Measurements from ENCODE around the gene PCID2. TPM values are rescaled to one million over a fixed set of nuclear protein-coding genes. Genes with fewer than 3 reads are reported as not detected.

PCID2 gene
- total and polyA plus RNA-seq, 2 of the 13 experiments (the other 11 are each of a cell fraction or from before 2014, with no cell fraction given): 65.0 to 111 TPM

- TF ChIP-seq, protein P1, sequence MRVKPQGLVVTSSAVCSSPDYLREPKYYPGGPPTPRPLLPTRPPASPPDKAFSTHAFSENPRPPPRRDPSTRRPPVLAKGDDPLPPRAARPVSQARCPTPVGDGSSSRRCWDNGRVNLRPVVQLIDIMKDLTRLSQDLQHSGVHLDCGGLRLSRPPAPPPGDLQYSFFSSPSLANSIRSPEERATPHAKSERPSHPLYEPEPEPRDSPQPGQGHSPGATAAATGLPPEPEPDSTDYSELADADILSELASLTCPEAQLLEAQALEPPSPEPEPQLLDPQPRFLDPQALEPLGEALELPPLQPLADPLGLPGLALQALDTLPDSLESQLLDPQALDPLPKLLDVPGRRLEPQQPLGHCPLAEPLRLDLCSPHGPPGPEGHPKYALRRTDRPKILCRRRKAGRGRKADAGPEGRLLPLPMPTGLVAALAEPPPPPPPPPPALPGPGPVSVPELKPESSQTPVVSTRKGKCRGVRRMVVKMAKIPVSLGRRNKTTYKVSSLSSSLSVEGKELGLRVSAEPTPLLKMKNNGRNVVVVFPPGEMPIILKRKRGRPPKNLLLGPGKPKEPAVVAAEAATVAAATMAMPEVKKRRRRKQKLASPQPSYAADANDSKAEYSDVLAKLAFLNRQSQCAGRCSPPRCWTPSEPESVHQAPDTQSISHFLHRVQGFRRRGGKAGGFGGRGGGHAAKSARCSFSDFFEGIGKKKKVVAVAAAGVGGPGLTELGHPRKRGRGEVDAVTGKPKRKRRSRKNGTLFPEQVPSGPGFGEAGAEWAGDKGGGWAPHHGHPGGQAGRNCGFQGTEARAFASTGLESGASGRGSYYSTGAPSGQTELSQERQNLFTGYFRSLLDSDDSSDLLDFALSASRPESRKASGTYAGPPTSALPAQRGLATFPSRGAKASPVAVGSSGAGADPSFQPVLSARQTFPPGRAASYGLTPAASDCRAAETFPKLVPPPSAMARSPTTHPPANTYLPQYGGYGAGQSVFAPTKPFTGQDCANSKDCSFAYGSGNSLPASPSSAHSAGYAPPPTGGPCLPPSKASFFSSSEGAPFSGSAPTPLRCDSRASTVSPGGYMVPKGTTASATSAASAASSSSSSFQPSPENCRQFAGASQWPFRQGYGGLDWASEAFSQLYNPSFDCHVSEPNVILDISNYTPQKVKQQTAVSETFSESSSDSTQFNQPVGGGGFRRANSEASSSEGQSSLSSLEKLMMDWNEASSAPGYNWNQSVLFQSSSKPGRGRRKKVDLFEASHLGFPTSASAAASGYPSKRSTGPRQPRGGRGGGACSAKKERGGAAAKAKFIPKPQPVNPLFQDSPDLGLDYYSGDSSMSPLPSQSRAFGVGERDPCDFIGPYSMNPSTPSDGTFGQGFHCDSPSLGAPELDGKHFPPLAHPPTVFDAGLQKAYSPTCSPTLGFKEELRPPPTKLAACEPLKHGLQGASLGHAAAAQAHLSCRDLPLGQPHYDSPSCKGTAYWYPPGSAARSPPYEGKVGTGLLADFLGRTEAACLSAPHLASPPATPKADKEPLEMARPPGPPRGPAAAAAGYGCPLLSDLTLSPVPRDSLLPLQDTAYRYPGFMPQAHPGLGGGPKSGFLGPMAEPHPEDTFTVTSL (CRISPR knock-in tag; IDR thresholded peaks at IDR 0.05; ENCODE audit: borderline replicate concordance): peak; percentile 98
- TF ChIP-seq SRF (IDR thresholded peaks at IDR 0.05; ENCODE audit: low read depth, low read length): peak; percentile 63
- no peak for TF ChIP-seq ZUFSP (CRISPR knock-in tag; IDR thresholded peaks at IDR 0.05; ENCODE audit: borderline replicate concordance)
- TF ChIP-seq FOXK1 (CRISPR knock-in tag; IDR thresholded peaks at IDR 0.05; ENCODE audit: borderline replicate concordance, low read depth): peak; percentile 93
- peak; percentile 85 for TF ChIP-seq ZSCAN31 (CRISPR knock-in tag; IDR thresholded peaks at IDR 0.05; ENCODE audit: low read depth)
- peak; percentile 96 for TF ChIP-seq HDAC1 (CRISPR knock-in tag; IDR thresholded peaks at IDR 0.05)
- TF ChIP-seq ZNF589 (CRISPR knock-in tag; conservative IDR thresholded peaks at IDR 0.05): no peak
- TF ChIP-seq ZNF318 (CRISPR knock-in tag; IDR thresholded peaks at IDR 0.05): 0 out of 2 replicates have a peak, but pooled peaks have one; percentile 66
- TF ChIP-seq ZNF674 (CRISPR knock-in tag; IDR thresholded peaks at IDR 0.05; ENCODE audit: low read depth): no peak
- no peak for TF ChIP-seq CHD2 (IDR thresholded peaks at IDR 0.05; ENCODE audit: low read depth, low read length)
These were observed 69.5 kb downstream of the PCID2 start (continued) for GRCh38 chr13:113138792-113139551.

Measured in HepG2 (cell line).